Endodermal cell (in vitro differentiated cells): ENCODE results near the gene MEX3A. TPM values are rescaled to one million over a fixed set of nuclear protein-coding genes. Genes with fewer than 3 reads are reported as not detected.

Experiments
- DNase-seq: peaks from one replicate; pipeline ENCODE4 v3.0.0-alpha.2; 2017
- H3K27ac ChIP-seq: 2 replicates; pipeline ENCODE4 v1.5.1; 2013; ENCODE audit warnings: mild to moderate bottlenecking, low read depth, low read length, moderate library complexity
- H3K27me3 ChIP-seq: 2 replicates; pipeline ENCODE4 v1.6.1; 2013; ENCODE audit warnings: mild to moderate bottlenecking, low read length, moderate library complexity; ENCODE audit not compliant: insufficient read depth, control insufficient read depth, poor library complexity, severe bottlenecking
- H3K36me3 ChIP-seq: 2 replicates; pipeline ENCODE4 v1.7.0; 2013; ENCODE audit warnings: mild to moderate bottlenecking, low read length, moderate library complexity; ENCODE audit not compliant: control insufficient read depth, insufficient read depth
- H3K4me1 ChIP-seq: one replicate; pipeline ENCODE4 v1.7.0; 2013; ENCODE audit warnings: low read length; ENCODE audit not compliant: control insufficient read depth, insufficient read depth
- H3K4me3 ChIP-seq: 2 replicates; pipeline ENCODE4 v1.5.1; 2013; ENCODE audit warnings: mild to moderate bottlenecking, low read length, moderate library complexity
- H3K9ac ChIP-seq: 2 replicates; pipeline ENCODE4 v1.6.1; 2013; ENCODE audit warnings: mild to moderate bottlenecking, low read length, moderate library complexity; ENCODE audit not compliant: poor library complexity, severe bottlenecking; ENCODE audit errors: extremely low read depth
- H3K9me3 ChIP-seq: 2 replicates; pipeline ENCODE4 v1.6.1; 2013; ENCODE audit warnings: mild to moderate bottlenecking, low read length, moderate library complexity; ENCODE audit not compliant: control insufficient read depth
- H3K27ac Mint-ChIP-seq: 2 replicates; pipeline ENCODE4 v1.8.0; 2020; ENCODE audit warnings: mixed read lengths
- H3K27me3 Mint-ChIP-seq: 2 replicates; pipeline ENCODE4 v1.8.0; 2021; ENCODE audit warnings: mild to moderate bottlenecking, mixed read lengths; ENCODE audit not compliant: insufficient read depth
- H3K36me3 Mint-ChIP-seq: 2 replicates; pipeline ENCODE4 v1.8.0; 2020; ENCODE audit warnings: low read depth, mixed read lengths
- H3K4me1 Mint-ChIP-seq: 2 replicates; pipeline ENCODE4 v1.8.0; 2020; ENCODE audit warnings: mixed read lengths
- H3K4me3 Mint-ChIP-seq: 2 replicates; pipeline ENCODE4 v1.8.0; 2020; ENCODE audit warnings: mild to moderate bottlenecking, moderate library complexity, mixed read lengths
- H3K9me3 Mint-ChIP-seq: 2 replicates; pipeline ENCODE4 v1.8.0; 2020; ENCODE audit warnings: mild to moderate bottlenecking, mixed read lengths
- WGBS, 2 experiments: methylation state at CpG; one replicate each; pipeline versions ENCODE4 v1.1.5 to v1.1.7; 2013; ENCODE audit warnings: missing lambda C conversion rate in 2 of 2, mixed read lengths in 1 of 2; ENCODE audit not compliant: insufficient coverage in 1 of 2, insufficient read length in 1 of 2; 5-methylcytosine and 5-hydroxymethylcytosine counted together
- total RNA-seq, 2 donors: library from RNA; stranded (reverse); fragmentation: NEBNext Ultra II Directional in 1 of 2; extraction: Animal tissue kit (Norgen Biotek cat#: 25700) in 1 of 2; gene quantifications; 2 replicates in 1 of 2; 3 replicates in 1 of 2; pipeline ENCODE4 v1.2.1, GENCODE V29; 2021
- TF ChIP-seq, protein P1 (sequence below): fragments of 200-600 bp; sonication (generic); conservative IDR thresholded peaks from 2 replicates; pipeline ENCODE4 v1.5.0; 2021; ENCODE audit warnings: antibody characterized with exemption, mild to moderate bottlenecking

MEX3A gene
- total RNA-seq, 2 donors from 2014 or later = 91.8 to 94.3 TPM

DNA sequence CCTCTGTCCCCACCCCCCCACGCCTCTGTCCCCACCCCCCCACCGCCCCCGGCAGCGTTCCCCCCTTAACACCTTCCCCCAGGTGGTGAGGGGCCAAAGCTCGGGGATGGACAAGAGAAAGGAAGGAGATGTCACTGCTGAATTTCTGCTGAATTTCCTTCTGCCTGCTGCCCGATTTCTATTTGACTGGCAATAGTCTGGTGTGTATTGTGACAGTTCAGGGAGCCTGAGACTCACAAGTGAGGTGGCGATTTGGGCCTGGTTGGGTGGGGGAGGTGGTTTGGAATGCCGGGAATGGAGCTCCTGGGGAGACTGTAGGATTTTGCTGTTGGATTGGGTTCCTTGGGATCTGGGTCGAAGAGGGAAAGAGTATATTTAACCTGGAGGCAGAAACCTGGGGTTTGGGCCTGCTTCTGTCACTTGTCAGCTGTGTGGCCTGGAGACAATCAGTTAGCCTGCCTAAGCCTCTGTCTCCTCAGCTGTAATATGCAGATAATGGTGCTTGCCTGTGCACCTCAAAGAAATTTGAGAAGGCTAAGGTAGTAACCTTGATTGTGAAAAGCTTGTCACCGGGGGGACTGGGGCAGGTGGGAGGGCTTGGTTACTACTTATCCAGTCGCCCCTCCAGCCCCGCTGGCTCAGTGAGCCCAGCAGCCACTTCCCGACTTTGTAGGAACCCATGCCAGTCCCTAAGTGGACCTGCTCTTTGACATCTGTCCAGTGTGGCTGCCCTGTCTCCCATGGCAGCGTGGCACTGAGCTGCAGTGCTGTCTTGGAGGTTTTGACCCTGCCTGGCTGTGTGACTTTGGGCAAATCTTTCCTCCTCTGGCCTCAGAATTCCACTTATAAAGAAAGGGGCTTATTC, 24.6 kb upstream of the MEX3A start:
- TF ChIP-seq, protein P1, sequence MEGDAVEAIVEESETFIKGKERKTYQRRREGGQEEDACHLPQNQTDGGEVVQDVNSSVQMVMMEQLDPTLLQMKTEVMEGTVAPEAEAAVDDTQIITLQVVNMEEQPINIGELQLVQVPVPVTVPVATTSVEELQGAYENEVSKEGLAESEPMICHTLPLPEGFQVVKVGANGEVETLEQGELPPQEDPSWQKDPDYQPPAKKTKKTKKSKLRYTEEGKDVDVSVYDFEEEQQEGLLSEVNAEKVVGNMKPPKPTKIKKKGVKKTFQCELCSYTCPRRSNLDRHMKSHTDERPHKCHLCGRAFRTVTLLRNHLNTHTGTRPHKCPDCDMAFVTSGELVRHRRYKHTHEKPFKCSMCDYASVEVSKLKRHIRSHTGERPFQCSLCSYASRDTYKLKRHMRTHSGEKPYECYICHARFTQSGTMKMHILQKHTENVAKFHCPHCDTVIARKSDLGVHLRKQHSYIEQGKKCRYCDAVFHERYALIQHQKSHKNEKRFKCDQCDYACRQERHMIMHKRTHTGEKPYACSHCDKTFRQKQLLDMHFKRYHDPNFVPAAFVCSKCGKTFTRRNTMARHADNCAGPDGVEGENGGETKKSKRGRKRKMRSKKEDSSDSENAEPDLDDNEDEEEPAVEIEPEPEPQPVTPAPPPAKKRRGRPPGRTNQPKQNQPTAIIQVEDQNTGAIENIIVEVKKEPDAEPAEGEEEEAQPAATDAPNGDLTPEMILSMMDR = no peak
- Mint-ChIP-seq H3K27me3 (peaks cover 5% of the 10 kb centered on the region), H3K4me1 (peaks cover 40% of the 10 kb centered on the region), H3K36me3 (peaks cover 8% of the 10 kb centered on the region), H3K4me3 (peak overlapping the region; percentile 52), H3K27ac (peak overlapping the region; percentile 91), H3K9me3 (no peaks in the 10 kb centered on the region)
- Histone ChIP-seq H3K27me3 (no peaks in the 10 kb centered on the region), H3K4me3 (peak overlapping the region; percentile 71), H3K9me3 (no peaks in the 10 kb centered on the region), H3K27ac (peak overlapping the region; percentile 93), H3K36me3 (peaks cover 21% of the 10 kb centered on the region), H3K4me1 (peaks cover 21% of the 10 kb centered on the region), H3K9ac (peak overlapping the region; percentile 91)
- 25 to 46% methylated on average over 7 to 10 of the region's 14 CpGs for WGBS, 2 experiments
- DNase-seq = peak; percentile 95

- H3K4me1 ChIP-seq = peaks cover 21% of the 10 kb centered on the region
- Mint-ChIP-seq H3K36me3 (peaks cover 6% of the 10 kb centered on the region), H3K4me3 (peak overlapping the region; percentile 52), H3K9me3 (no peaks in the 10 kb centered on the region), H3K27ac (peak overlapping the region; percentile 91), H3K4me1 (peaks cover 51% of the 10 kb centered on the region), H3K27me3 (no peaks in the 10 kb centered on the region)
- H3K27ac ChIP-seq = peak overlapping the region; percentile 93
- peak overlapping the region; percentile 91 for H3K9ac ChIP-seq
- TF ChIP-seq, protein P1 = peak; percentile 45
- WGBS, 2 experiments = 69% methylated on average over 8 to 11 of the region's 11 CpGs
- H3K4me3 ChIP-seq = peak overlapping the region; percentile 63
- peak; percentile 86 for DNase-seq
- H3K27me3 ChIP-seq = no peaks in the 10 kb centered on the region
- H3K9me3 ChIP-seq = no peaks in the 10 kb centered on the region
- peaks cover 24% of the 10 kb centered on the region for H3K36me3 ChIP-seq
Observed at GRCh38 chr1:156104861-156105832, 22.9 kb upstream of the MEX3A start.

DNA sequence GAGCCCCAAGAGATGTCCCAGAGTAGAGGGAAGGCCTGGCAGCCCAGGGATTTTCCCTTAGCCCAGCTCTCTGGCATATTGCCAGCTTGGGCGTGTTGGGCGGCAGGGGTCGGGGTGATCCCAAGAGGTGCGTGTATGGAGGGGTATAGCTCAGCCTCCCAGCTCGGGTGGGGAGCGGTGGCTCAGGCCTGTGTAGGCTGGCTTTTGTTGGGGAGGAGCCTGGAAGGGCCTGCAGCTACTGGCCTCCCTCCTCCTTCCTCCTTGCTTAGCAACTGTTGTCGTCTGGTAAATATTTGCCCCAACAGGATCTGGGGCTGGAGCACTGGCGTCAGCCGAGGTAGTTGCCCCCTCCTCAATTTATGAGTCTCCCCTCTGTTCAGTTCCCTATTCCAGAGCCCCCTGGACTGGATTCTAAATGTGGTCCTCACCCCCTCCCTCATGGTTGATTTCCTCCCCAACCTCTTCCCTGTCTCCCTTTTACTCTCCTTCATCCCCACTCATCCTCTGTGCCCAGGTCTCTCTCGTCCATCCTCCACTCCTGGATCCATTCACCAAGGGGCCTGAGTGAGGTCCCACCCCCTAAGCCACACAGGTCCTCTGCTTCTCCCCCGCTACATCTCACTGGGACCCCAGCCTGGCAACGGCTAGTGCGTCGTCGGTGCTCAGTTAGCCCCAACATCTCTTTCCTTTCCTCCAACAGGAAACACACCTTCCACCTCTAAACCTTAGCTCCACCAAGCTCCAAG, 22.0 kb upstream of the MEX3A start:
- Histone ChIP-seq H3K4me3 (no peak overlapping the region), H3K36me3 (peaks cover 29% of the 10 kb centered on the region), H3K9ac (no peak overlapping the region), H3K27ac (peak overlapping the region; percentile 93), H3K9me3 (no peaks in the 10 kb centered on the region), H3K27me3 (no peaks in the 10 kb centered on the region), H3K4me1 (peaks cover 21% of the 10 kb centered on the region)
- Mint-ChIP-seq H3K36me3 (peaks cover 5% of the 10 kb centered on the region), H3K27me3 (no peaks in the 10 kb centered on the region), H3K9me3 (no peaks in the 10 kb centered on the region), H3K27ac (peak overlapping the region; percentile 91), H3K4me1 (peaks cover 51% of the 10 kb centered on the region), H3K4me3 (no peak overlapping the region)
- TF ChIP-seq, protein P1 = no peak
- 72 to 85% methylated on average over 4 to 15 of the region's 15 CpGs for WGBS, 2 experiments
- DNase-seq = peak; percentile 73
